NCI-H1092 (cell line): ENCODE results near the gene SI.
"Not testable (repeated sequence)": the region's sequence is repeated elsewhere in the genome, so short reads cannot be mapped to it uniquely, and the experiment has no call there.

Experiments used
- DNase-seq: peaks from one replicate; lab custom pipeline; 2025; lab: John Stamatoyannopoulos, UW

SI gene

DNA sequence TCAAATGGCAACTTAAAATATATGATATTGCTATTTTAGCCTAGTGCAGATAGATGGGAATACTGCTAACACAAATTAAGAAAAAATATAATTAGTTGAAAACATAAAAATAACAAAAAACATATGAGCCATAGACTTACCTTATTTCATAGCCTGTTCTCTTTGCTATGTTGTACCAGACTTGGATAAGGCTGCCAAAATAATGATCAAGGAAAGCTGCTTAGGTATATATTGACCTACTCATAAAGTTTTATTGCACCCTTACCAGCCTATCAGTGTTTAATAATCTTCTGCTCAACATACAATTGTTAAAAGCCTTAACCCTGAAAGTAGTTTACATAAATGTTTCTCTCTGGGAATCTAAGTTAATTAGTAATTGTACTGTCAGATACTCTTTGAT lies at the start of gene SI:
TSS of gene SI (minus strand) at position 204 of the 400 bp plus-strand sequence. CDS start 2,484 bp downstream, outside the sequence.
- DNase-seq: no peak

- DNase-seq: no peak
Observed at GRCh38 chr3:165125836-165126235, 47.5 kb upstream of the SI start.

- DNase-seq: no peak
Observed at GRCh38 chr3:165111401-165111800, 33.1 kb upstream of the SI start.

DNA sequence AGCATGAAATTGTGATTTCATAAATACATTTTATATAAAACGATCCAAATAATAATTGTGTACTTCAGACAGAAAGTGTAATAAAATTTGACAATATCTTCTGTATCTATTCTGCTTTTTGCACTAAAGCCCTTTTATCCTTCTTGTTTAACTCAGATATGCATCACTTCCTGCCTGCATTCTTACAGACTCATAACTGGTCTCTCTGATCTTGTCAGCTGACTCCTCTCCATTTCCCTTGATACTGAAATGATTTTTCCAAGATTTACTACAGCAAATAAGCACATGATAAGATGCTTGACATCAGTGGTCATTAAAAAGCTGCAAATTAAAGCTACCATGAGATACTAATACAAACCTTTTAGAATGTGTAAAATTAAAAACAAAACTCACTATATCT lies 25.3 kb upstream of the SI start:
- DNase-seq: no peak

- no peak for DNase-seq
Observed at GRCh38 chr3:165082650-165083049, 4.4 kb upstream of the SI start.

- DNase-seq: no peak
Observed at GRCh38 chr3:165081183-165081582, 2.9 kb upstream of the SI start.

- no peak for DNase-seq
Observed at GRCh38 chr3:165075695-165076094, 2.6 kb downstream of the SI start.

DNA sequence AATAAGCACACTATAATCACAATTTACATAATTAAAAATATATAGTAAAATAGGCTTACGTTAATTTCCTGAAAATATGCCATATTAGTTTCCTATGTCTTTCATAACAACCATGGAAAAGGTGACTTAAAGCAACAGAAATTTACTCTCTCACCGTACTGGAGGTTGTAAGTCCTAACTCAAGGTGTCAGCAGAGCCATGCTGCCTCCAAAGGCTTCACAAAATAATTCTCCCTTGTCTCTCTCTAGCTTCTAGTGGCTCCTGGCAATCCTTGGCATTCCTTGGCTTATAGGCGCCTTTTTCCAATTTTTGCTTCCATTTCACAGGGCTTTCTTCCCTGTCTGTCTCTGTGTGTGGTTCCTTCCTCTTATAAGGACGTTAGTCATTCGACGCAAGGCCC lies 7.6 kb downstream of the SI start:
- DNase-seq: no peak

- DNase-seq: no peak
Observed at GRCh38 chr3:165056510-165056909, 21.8 kb downstream of the SI start.

DNA sequence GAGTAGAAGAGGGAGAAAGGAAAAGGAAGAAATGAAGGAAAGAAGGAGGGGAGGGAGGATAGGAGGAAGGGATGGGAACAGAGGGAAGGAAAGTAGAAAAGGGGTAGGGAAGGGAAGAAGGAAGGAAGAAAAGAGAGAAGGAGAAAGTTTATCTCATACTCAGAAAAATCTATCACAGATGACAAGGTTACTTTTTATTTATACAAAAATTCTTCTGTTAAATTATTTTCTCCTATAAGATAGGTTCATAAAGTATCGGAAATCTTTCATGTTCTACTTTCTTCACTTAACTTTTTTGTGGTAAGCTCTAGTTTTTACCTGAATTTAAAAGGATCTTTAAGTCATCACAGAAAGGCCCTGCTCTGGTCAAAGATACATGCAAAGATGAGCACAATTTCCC lies 38.1 kb downstream of the SI start:
- no peak for DNase-seq

DNA sequence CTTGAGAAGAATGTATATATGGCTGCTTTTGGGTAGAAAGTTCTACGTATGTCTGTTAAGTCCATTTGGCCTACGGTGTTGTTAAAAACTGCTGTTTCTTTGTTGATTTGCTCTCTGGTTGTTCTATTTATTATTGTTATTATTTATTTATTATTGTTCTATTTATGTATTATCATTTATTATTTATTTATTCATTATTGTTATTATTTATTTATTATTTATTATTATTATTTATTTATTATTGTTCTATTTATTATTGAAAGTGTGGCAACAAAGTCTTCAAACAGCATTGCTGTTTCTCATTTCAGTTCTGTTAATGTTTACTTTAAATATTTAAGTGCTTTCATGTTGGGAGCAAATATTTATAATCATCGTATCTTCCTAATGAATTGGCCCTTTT lies 66.7 kb downstream of the SI start:
- no peak for DNase-seq

- DNase-seq: no peak
Observed at GRCh38 chr3:164984947-164985346, 93.3 kb downstream of the SI start.

GRCh38 chr3:164962610-164963009 lies 115.7 kb downstream of the SI start:
- DNase-seq: no peak

DNA sequence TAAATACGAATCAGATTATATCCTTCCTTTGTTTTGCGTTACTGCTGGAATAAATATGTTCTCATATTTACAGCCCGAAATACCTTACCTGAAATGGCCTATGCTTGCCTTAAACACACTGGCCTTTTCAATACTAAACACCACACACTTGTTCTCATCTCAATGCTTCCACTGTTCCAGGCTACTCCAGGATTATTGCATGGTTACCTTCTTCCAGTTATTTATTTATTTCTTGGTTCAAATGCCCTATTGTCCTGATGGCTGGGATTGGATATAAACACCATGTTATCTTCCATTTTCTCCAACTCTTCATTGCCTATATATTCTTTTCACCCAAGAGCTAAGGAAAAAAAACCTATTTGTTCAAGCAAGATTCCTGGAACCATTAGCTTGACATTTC lies 125.3 kb downstream of the SI start:
- no peak for DNase-seq

GRCh38 chr3:164951403-164951802 lies 126.9 kb downstream of the SI start:
- DNase-seq: not testable (repeated sequence)

DNA sequence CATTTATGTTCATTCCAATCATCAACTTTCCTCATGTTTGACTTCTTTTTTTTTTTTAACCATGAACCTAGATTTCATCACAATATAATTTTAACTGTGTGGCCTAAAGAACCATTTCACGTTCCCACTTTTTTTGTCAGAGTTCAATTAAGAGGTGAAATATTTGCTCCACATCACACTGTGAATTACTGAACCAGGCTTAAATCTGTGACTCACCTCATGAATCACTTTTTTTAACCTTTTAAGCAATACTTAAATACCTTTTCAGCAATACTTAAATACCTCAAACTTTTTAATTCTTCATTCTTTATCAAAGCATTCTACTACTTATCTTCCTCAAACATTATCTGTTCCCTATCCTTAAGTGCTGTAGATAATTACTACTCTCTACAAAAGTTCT lies 137.6 kb downstream of the SI start:
- no peak for DNase-seq

GRCh38 chr3:164929642-164930041 lies 148.7 kb downstream of the SI start:
- no peak for DNase-seq
